Neural progenitor cell (in vitro differentiated cells): ENCODE results near the gene PHKG2.

ENCODE experiments used
- CTCF ChIP-seq: fragments of 200-600 bp; sonication (generic); IDR thresholded peaks from 2 replicates; pipeline ENCODE4 v1.5.1; 2017; ENCODE audit warnings: antibody characterized with exemption, mild to moderate bottlenecking
- EZH2 ChIP-seq: fragments of 200-600 bp; sonication (generic); IDR thresholded peaks from 2 replicates; pipeline ENCODE4 v1.6.1; 2017; ENCODE audit warnings: antibody characterized with exemption, mild to moderate bottlenecking, moderate library complexity
- EZH2phosphoT487 ChIP-seq: fragments of 200-600 bp; sonication (generic); IDR thresholded peaks from 2 replicates; pipeline ENCODE4 v1.6.1; 2017; ENCODE audit warnings: antibody characterized with exemption

DNA sequence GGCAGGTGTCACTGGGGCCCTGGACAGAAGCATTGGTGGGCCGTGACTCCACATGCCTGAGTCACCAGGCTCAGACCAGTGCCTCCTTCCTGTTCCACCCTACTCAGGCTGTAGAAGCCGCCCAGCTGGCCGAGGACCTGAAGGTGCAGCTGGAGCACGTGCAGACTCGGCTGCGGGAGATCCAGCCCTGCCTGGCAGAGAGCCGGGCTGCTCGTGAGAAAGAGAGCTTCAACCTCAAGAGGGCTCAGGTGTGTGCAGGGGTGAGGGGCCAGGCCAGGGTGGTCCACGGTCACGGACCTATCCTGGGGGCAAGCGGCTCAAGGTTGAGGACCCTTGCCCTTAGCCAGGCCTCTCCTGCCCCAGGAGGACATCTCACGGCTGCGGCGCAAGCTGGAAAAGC is 23.5 kb downstream of the PHKG2 start:
- TF ChIP-seq CTCF (no peak), EZH2phosphoT487 (no peak), EZH2 (no peak)
